ENCODE data around the gene RGS7.

GRCh38 chr1:241180569-241180968, 176.4 kb downstream of the RGS7 start:
- TF ChIP-seq CTCF (IDR thresholded peaks at IDR 0.05; ENCODE audit: low read depth, low read length) = no peak
- TF ChIP-seq EZH2phosphoT487 (IDR thresholded peaks at IDR 0.05; ENCODE audit: low read depth) = no peak

Measured in OCI-LY3 (cell line).